NCI-H524 treated with DMSO at 0.1 percent for 48 hours (cell line): Measurements from ENCODE around the gene ILF3.
"Not testable (repeated sequence)": the region's sequence is repeated elsewhere in the genome, so short reads cannot be mapped to it uniquely, and the experiment has no call there.

ENCODE experiments used
- DNase-seq: peaks from one replicate; lab custom pipeline; 2025; lab: John Stamatoyannopoulos, UW

ILF3 gene

GRCh38 chr19:10642473-10643171 is 11.5 kb upstream of the ILF3 start:
- DNase-seq, result no peak

- DNase-seq, result no peak
Observed at GRCh38 chr19:10643172-10643967, 10.8 kb upstream of the ILF3 start.

- no peak for DNase-seq
Observed at GRCh38 chr19:10643968-10644259, 10.2 kb upstream of the ILF3 start.

GRCh38 chr19:10644260-10645007 is 9.7 kb upstream of the ILF3 start:
- peak; percentile 27 for DNase-seq

- no peak for DNase-seq
Observed at GRCh38 chr19:10646456-10647159, 7.5 kb upstream of the ILF3 start.

GRCh38 chr19:10648360-10648759 is 5.8 kb upstream of the ILF3 start:
- no peak for DNase-seq

- DNase-seq, result no peak
Observed at GRCh38 chr19:10651851-10652250, 2.3 kb upstream of the ILF3 start.

- no peak for DNase-seq
Observed at GRCh38 chr19:10653482-10653731, 739 bp upstream of the ILF3 start.

GRCh38 chr19:10654610-10655456 is 687 bp downstream of the ILF3 start:
- no peak for DNase-seq

- no peak for DNase-seq
Observed at GRCh38 chr19:10655457-10656312, 1.5 kb downstream of the ILF3 start.

GRCh38 chr19:10660346-10660745 is 6.2 kb downstream of the ILF3 start:
- no peak for DNase-seq

- no peak for DNase-seq
Observed at GRCh38 chr19:10661946-10662345, 7.8 kb downstream of the ILF3 start.

- DNase-seq, result no peak
Observed at GRCh38 chr19:10662384-10663251, 8.5 kb downstream of the ILF3 start.

GRCh38 chr19:10663252-10663563 is 9.1 kb downstream of the ILF3 start:
- not testable (repeated sequence) for DNase-seq

- DNase-seq, result no peak
Observed at GRCh38 chr19:10667867-10668266, 13.7 kb downstream of the ILF3 start.

- DNase-seq, result no peak
Observed at GRCh38 chr19:10669246-10669645, 15.1 kb downstream of the ILF3 start.

GRCh38 chr19:10670182-10670581 is 16.0 kb downstream of the ILF3 start:
- DNase-seq, result no peak

- no peak for DNase-seq
Observed at GRCh38 chr19:10670876-10671804, 17.0 kb downstream of the ILF3 start.

GRCh38 chr19:10671922-10672321 is 17.8 kb downstream of the ILF3 start:
- DNase-seq, result not testable (repeated sequence)
